Duodenal mucosa (tissue), 2 donors: ENCODE results near the gene STT3B.

Source experiments
- H3K27ac ChIP-seq: one replicate; pipeline ENCODE4 v1.7.0; 2013; ENCODE audit warnings: low read depth, low read length
- H3K27me3 ChIP-seq, 2 donors: one replicate each; pipeline ENCODE4 v1.7.0; 2013; ENCODE audit warnings: low read length in 2 of 2, control low read depth in 1 of 2; ENCODE audit not compliant: insufficient read depth in 2 of 2, control insufficient read depth in 1 of 2
- H3K36me3 ChIP-seq, 2 donors: one replicate each; pipeline ENCODE4 v1.7.0; 2013; ENCODE audit warnings: low read length in 2 of 2, control low read depth in 1 of 2; ENCODE audit not compliant: insufficient read depth in 2 of 2, control insufficient read depth in 1 of 2
- H3K4me1 ChIP-seq, 2 donors: one replicate each; pipeline ENCODE4 v1.7.0; 2013; ENCODE audit warnings: low read length in 2 of 2, control low read depth in 1 of 2; ENCODE audit not compliant: insufficient read depth in 2 of 2, control insufficient read depth in 1 of 2
- H3K4me3 ChIP-seq, 2 donors: one replicate each; pipeline ENCODE4 v1.7.0; 2013; ENCODE audit warnings: low read length in 2 of 2, low read depth in 1 of 2
- H3K9ac ChIP-seq, 2 donors: one replicate each; pipeline ENCODE4 v1.7.0; 2013; ENCODE audit warnings: low read length in 2 of 2, low read depth in 1 of 2
- H3K9me3 ChIP-seq, 2 donors: one replicate each; pipeline ENCODE4 v1.7.0; 2013; ENCODE audit warnings: low read length in 2 of 2, control low read depth in 1 of 2; ENCODE audit not compliant: control insufficient read depth in 1 of 2

Gene STT3B

DNA sequence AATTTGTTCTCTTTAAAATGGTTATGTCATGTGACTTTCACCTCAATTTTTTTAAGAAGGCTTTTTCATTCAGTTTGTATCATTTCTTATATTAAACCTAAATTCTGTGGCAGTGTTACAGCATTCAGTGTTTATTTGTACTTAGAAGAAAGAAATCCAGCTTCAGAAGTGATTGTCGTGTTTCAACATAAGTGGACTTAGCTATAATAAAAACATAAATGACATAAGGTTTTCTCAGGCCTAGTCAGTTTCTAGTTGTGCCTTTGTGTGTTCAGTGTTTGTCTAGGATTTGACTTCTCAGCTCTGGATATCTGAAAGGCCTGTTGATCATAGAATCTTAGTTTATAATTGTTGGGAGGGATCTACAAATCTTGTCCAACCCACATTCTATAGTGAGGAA lies 80.5 kb downstream of the STT3B start:
- no peaks in the 10 kb centered on the region for H3K27me3 ChIP-seq
- no peak overlapping the region for H3K27ac ChIP-seq
- H3K9me3 ChIP-seq: no peaks in the 10 kb centered on the region
- no peak overlapping the region for H3K4me3 ChIP-seq
- H3K4me1 ChIP-seq: peaks cover 0 to 8% of the 10 kb centered on the region in 2 donors
- no peak overlapping the region for H3K9ac ChIP-seq
- no peaks in the 10 kb centered on the region for H3K36me3 ChIP-seq

DNA sequence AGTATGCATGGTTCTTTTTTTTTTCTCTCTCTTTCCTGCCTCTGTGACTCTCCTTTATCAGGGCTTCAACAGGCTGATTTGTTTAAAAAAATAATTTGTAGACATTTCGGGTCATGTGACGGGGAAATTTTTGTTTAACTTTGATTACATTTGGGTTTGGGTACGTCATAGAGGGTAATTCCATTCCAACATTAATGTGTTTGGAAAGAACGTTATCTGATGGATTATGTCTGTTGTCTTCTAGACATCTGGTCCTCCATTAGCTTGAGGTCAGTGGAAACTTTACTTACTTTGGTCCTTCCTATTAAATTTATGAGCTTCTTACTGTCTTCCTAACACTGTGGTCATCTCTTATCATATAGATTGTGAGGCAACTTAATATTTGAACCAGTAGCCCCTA lies 80.9 kb downstream of the STT3B start:
- Histone ChIP-seq H3K36me3 (no peaks in the 10 kb centered on the region), H3K9ac (no peak overlapping the region), H3K9me3 (no peaks in the 10 kb centered on the region), H3K4me1 (peaks cover 0 to 8% of the 10 kb centered on the region in 2 donors), H3K27me3 (no peaks in the 10 kb centered on the region), H3K27ac (no peak overlapping the region), H3K4me3 (no peak overlapping the region)

DNA sequence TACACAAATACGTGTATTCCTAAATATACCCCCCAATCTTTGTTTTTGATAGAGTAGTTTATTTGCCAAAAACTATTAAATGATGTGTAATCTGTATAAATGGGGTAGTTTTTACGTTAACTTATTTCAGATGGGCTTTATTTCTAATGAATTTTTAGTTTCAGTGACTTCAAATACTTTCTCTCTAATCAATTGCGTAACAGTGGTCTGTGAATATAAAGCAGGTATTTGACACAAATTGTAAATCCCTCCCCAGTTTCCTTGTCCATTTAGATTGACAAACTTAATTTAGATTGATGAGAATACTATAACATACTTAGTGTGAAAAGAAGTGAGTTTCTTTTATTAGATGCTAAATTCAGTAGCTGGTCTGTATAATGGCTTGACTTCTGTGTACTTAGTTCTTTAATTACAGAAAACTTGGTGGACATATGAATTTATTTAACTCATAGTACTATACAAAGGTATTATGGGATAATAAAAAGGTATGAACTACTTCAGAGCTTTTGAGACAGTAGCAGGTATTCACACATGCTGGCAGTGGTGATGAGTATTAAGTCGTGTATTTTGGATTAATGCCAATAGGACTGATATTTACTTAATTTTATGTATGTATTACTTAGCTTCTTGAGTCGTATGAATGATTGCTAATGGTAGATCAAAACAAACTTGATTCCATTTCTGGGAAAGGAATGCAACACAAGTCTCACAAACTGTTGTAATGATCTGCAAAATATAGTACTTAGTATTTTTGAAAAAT lies 81.6 kb downstream of the STT3B start:
- Histone ChIP-seq H3K27me3 (no peaks in the 10 kb centered on the region), H3K27ac (no peak overlapping the region), H3K4me3 (no peak overlapping the region), H3K9me3 (no peaks in the 10 kb centered on the region), H3K36me3 (no peaks in the 10 kb centered on the region), H3K4me1 (peaks cover 0 to 8% of the 10 kb centered on the region in 2 donors), H3K9ac (no peak overlapping the region)

DNA sequence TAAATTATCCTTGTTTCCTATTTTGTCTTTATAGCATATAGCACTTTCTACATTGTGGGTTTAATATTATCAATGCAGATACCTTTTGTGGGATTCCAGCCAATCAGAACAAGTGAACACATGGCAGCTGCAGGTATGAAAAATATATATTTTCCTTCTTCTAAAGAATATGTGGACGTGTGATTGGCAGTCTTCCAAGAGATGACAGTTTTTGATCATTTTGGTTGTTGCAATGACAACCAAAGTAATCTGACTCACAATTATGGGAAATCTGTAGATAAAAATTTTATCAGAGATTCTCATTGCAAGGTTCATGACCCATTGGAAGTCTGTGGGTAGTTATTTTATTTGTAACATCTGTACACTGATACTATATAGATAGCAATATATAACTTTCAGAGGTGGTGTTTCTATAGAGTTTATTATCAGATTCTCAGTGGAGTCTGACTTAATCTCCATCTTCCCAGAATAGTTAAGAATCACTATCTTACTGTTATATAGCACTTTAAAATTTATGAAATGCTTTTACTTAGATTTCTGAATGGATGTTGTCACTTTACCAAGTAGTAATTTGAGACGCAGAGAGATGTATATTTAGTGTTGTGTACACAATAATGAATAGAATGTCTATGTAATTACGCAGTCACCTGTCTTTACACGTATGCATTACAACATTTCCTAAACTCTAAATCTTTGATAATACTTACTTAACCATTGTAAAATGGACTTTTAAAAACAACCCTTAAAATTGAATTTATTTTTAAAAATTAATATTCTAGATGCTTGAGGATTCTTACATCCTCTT lies 82.5 kb downstream of the STT3B start:
- no peak overlapping the region for H3K9ac ChIP-seq
- H3K27me3 ChIP-seq: no peaks in the 10 kb centered on the region
- H3K36me3 ChIP-seq: peaks cover 0 to 6% of the 10 kb centered on the region in 2 donors
- no peaks in the 10 kb centered on the region for H3K9me3 ChIP-seq
- H3K4me3 ChIP-seq: no peak overlapping the region
- H3K27ac ChIP-seq: no peak overlapping the region
- peaks cover 0 to 8% of the 10 kb centered on the region in 2 donors for H3K4me1 ChIP-seq

DNA sequence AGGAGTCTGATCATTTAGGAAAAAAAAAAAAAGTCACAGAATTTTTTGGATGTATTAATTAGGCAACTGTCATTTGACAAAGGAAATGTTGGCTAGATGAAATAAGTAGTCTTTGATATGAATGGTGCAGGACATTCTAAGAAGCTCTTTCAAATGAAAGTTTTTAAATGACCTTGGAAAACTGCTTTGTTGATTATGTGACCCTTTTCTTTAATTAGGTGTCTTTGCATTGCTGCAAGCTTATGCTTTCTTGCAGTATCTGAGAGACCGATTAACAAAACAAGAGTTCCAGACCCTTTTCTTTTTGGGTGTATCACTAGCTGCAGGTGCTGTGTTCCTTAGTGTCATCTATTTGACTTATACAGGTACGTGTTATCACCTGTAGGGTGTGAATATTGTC lies 84.0 kb downstream of the STT3B start:
- no peaks in the 10 kb centered on the region for H3K27me3 ChIP-seq
- peaks cover 0 to 15% of the 10 kb centered on the region in 2 donors for H3K36me3 ChIP-seq
- H3K4me3 ChIP-seq: no peak overlapping the region
- H3K9me3 ChIP-seq: no peaks in the 10 kb centered on the region
- no peak overlapping the region for H3K27ac ChIP-seq
- no peak overlapping the region for H3K9ac ChIP-seq
- peaks cover 0 to 8% of the 10 kb centered on the region in 2 donors for H3K4me1 ChIP-seq

DNA sequence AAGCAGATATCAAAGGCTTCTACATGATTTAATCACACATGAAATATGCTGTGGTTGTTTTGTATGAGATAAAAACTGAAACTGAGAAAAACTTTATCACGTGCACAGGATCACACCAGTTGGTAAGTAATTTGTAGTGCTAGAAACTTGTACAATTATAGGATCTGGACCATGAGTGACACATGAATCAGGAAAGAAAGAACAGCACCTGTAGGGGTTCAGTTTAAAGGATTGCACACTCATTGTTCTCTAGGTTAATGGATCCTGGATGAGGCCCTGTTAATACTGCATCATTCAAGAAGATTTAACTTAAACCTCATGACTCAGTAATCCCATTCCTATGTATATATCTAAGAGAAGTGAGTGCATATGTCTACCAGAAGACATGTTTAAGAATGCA lies 87.9 kb downstream of the STT3B start:
- no peaks in the 10 kb centered on the region for H3K9me3 ChIP-seq
- no peak overlapping the region for H3K27ac ChIP-seq
- H3K36me3 ChIP-seq: peaks cover 4 to 36% of the 10 kb centered on the region in 2 donors
- H3K4me1 ChIP-seq: no peaks in the 10 kb centered on the region
- no peaks in the 10 kb centered on the region for H3K27me3 ChIP-seq
- H3K9ac ChIP-seq: no peak overlapping the region
- no peak overlapping the region for H3K4me3 ChIP-seq

DNA sequence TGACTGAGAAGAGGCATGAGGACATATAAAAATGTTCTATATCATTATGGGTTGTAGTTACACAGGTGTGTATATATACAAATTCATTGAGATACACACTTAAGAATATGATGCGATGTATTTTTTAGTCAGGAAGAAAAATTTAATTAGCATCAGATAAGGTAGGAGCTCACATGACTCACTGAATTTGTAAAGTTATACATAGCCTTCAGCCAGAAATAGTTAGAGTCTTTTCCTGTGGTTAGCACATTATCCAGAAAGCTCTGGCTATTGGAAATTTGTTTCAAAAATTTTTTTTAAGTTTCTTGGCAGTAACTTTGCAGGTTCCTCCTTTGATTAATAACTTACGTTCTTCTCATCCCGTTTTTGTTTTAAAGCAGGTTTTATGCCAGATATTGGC lies 88.6 kb downstream of the STT3B start:
- Histone ChIP-seq H3K9ac (no peak overlapping the region), H3K4me1 (no peaks in the 10 kb centered on the region)

DNA sequence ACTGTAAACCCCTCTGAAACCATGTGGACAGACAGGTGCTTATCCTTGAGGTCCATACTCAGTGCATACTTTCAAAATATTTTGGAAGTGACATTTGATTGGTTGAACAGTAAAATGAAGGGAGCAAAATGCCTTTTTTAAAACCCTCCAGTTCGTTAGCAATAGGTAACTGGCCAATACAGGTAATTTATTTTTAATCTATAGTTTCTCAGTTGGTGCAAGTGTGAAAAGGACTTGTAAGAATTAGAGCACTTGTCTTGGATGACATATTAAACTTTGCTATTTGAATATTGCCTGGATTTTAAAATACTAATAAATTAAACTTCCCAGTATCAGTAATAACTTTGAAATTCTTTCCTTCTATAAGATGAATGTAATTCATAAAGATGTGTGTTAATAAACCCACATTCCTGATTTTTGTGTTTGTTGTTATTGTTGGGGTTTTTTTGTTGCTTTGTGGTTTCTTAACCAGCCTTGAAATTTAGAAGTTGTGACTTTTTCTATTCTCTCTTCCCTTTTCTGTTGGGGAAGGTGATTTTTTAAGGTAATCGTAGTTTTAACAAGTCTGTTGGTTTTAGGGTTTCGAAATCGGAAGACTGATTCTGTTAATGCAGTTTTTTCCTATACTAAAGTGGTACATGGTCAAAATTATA lies 90.0 kb downstream of the STT3B start:
- Histone ChIP-seq H3K4me3 (no peak overlapping the region), H3K9ac (no peak overlapping the region), H3K27me3 (no peaks in the 10 kb centered on the region), H3K9me3 (no peaks in the 10 kb centered on the region), H3K36me3 (peaks cover 7 to 50% of the 10 kb centered on the region in 2 donors), H3K27ac (no peak overlapping the region), H3K4me1 (no peaks in the 10 kb centered on the region)

More for the DNA sequence above, 88.6 kb downstream of the STT3B start:
- H3K27ac ChIP-seq: no peak overlapping the region
- no peak overlapping the region for H3K4me3 ChIP-seq
- no peaks in the 10 kb centered on the region for H3K27me3 ChIP-seq
- no peaks in the 10 kb centered on the region for H3K9me3 ChIP-seq
- peaks cover 7 to 40% of the 10 kb centered on the region in 2 donors for H3K36me3 ChIP-seq

DNA sequence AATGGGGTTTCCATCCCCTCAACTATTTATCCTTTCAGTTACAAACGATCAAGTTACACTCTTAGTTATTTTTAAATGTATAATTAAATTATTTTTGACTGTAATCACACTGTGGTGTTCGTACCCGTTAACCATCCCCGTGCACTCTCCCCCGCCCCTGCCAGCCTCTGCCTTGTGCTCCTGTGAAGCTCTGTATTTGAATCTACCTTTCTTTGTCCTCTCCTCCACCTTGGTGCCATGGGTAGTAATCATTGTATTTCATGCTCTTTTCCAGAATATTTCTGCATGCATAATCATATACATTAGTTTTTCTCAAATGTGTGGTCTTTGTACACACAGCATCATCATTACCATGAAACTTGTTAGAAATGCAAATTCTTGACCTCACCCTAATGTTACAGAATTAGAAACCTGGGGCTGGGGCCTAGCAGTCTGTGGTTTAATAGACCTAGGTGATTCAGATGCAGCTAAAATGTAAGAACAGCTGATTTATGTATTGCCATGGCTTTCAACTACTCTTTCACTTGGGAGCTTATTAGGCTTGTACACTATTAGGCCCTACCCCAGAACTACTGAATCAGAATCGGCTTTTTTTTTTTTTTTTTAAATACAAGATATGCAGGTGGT lies 91.5 kb downstream of the STT3B start:
- Histone ChIP-seq H3K4me3 (no peak overlapping the region), H3K9ac (no peak overlapping the region), H3K36me3 (peaks cover 7 to 50% of the 10 kb centered on the region in 2 donors), H3K9me3 (no peaks in the 10 kb centered on the region), H3K27ac (no peak overlapping the region), H3K27me3 (no peaks in the 10 kb centered on the region), H3K4me1 (no peaks in the 10 kb centered on the region)
